Adrenal gland (tissue), 12 donors: ENCODE measurements around the gene PBLD. TPM values are rescaled to one million over a fixed set of nuclear protein-coding genes. Genes with fewer than 3 reads are reported as not detected.

Experiments
- DNase-seq, 7 donors: peaks; one replicate each; pipeline ENCODE4 v3.0.0-alpha.2; 2019 to 2020
- H3K27ac ChIP-seq, 5 donors: fragments of 200-600 bp; sonication (generic) in 4 of 5; 1 replicate in 3 of 5; 2 replicates in 2 of 5; pipeline versions ENCODE4 v1.5.1 to v1.8.0; 2016 to 2020; ENCODE audit warnings: mild to moderate bottlenecking in 1 of 5
- H3K27me3 ChIP-seq: fragments of 200-600 bp; 2 replicates; pipeline ENCODE4 v1.8.0; 2021
- H3K36me3 ChIP-seq, 2 donors: fragments of 200-600 bp; replicated peaks in 1 of 2; 1 replicate in 1 of 2; 2 replicates in 1 of 2; pipeline versions ENCODE4 v1.5.1 to v1.8.0; 2018 to 2022
- H3K4me1 ChIP-seq, 2 donors: fragments of 200-600 bp; replicated peaks in 1 of 2; 1 replicate in 1 of 2; 2 replicates in 1 of 2; pipeline versions ENCODE4 v1.5.1 to v1.8.0; 2018 to 2021
- H3K4me3 ChIP-seq, 4 donors: fragments of 200-600 bp; sonication (generic) in 3 of 4; one replicate each; pipeline ENCODE4 v1.5.1; 2016 to 2018
- H3K9me3 ChIP-seq, 3 donors: fragments of 200-600 bp; sonication (generic) in 1 of 3; replicated peaks in 1 of 3; 1 replicate in 2 of 3; 2 replicates in 1 of 3; pipeline versions ENCODE4 v1.5.1 to v1.8.0; 2016 to 2021
- CTCF ChIP-seq, 6 experiments: fragments of 450-650 bp in 4 of 6; fragments of 200-600 bp in 2 of 6; sonication (generic) in 1 of 6; IDR thresholded peaks; 1 replicate in 5 of 6; 2 replicates in 1 of 6; pipeline versions ENCODE4 v1.5.1 to v1.8.0; 2016 to 2021; ENCODE audit warnings: antibody characterized with exemption in 6 of 6, mild to moderate bottlenecking in 2 of 6, moderate library complexity in 1 of 6
- POLR2A ChIP-seq, 2 donors: fragments of 450-650 bp; IDR thresholded peaks; one replicate each; pipeline ENCODE4 v1.6.1; 2017; ENCODE audit warnings: antibody characterized with exemption in 2 of 2, mild to moderate bottlenecking in 2 of 2, moderate library complexity in 1 of 2
- WGBS, 4 donors: extraction: QIAGEN DNeasy Blood & Tissue Kit in 2 of 4; methylation state at CpG; one replicate each; pipeline versions ENCODE4 v1.1.5 to v1.1.7; 2013 to 2017; 5-methylcytosine and 5-hydroxymethylcytosine counted together
- intact Hi-C, 2 donors: fragments of 100-400 bp; cut with DNase I; formaldehyde crosslinking; loops; one replicate each; pipeline versions ENCODE4 v1.14.1 to v1.15.0; 2022 to 2023
- polyA plus RNA-seq, 3 donors: library from polyadenylated mRNA; stranded (reverse); fragments of 200-250 nt in 2 of 3; fragments of 350-450 nt in 1 of 3; fragmentation: Illumina TruSeq in 1 of 3; extraction: RNeasy Lipid Tissue Mini Kit (QIAGEN cat#74804) in 1 of 3; gene quantifications; one replicate each; pipeline ENCODE4 v1.2.3, GENCODE V29; 2013 to 2014
- total RNA-seq, 9 donors: library from RNA; depleted of rRNA in 4 of 9; stranded (reverse); fragments of >200 nt in 4 of 9; fragments of 120-200 nt in 1 of 9; fragmentation: NEBNext Ultra II Directional in 1 of 9; extraction: Animal tissue kit (Norgen Biotek cat#: 25700) in 1 of 9; gene quantifications; one replicate each; pipeline versions ENCODE4 v1.1.0 to v1.2.4, GENCODE V29; 2013 to 2023
- donor health status: healthy with polysubstance abuse.
- donor health status: Bipolar disorder and iron deficiency.
- donor health status: DM: yes; HTN: yes; CAD: no.
- donor health status: DM: no; HTN: no; CAD: no.
- donor health status: DM: no; HTN: no; CAD: no.
- donor health status: DM: yes; HTN: yes; CAD: no.

Gene PBLD
- total and polyA plus RNA-seq, 12 donors: 6.8 to 32.9 (median 18.7) TPM

GRCh38 chr10:68333440-68334431 lies 1.0 kb upstream of the PBLD start:
- Histone ChIP-seq H3K27ac (peak overlapping the region in 4 of 5 donors; percentile 98 to 100 (median 99)), H3K27me3 (no peaks in the 10 kb centered on the region), H3K36me3 (peaks cover 0 to 7% of the 10 kb centered on the region in 2 donors), H3K4me1 (peaks cover 44 to 61% of the 10 kb centered on the region in 2 donors), H3K4me3 (peak overlapping the region in 3 of 4 donors; percentile 80 to 98 (median 87)), H3K9me3 (no peaks in the 10 kb centered on the region)
- 1 to 2% (median 2%) methylated on average over 10 of the region's 10 CpGs for WGBS, 4 donors
- intact Hi-C loops: no loop called here
- no peak for DNase-seq
- no peak for TF ChIP-seq POLR2A (IDR thresholded peaks at IDR 0.05)
- no peak for TF ChIP-seq CTCF (IDR thresholded peaks at IDR 0.05)

- TF ChIP-seq POLR2A (IDR thresholded peaks at IDR 0.05): no peak
- TF ChIP-seq CTCF (IDR thresholded peaks at IDR 0.05): no peak
- Histone ChIP-seq H3K4me1 (peaks cover 48 to 61% of the 10 kb centered on the region in 2 donors), H3K9me3 (no peaks in the 10 kb centered on the region), H3K27ac (peak overlapping the region; percentile 98 to 100 (median 99)), H3K27me3 (no peaks in the 10 kb centered on the region), H3K4me3 (peak overlapping the region; percentile 76 to 98 (median 84)), H3K36me3 (peaks cover 0 to under 1% of the 10 kb centered on the region in 2 donors)
- DNase-seq: no peak
- 0 to 3% (median 0%) methylated on average over 10 of the region's 10 CpGs for WGBS, 4 donors
- intact Hi-C loops: no loop called here
These were observed 299 bp upstream of the PBLD start for GRCh38 chr10:68333058-68333395.

GRCh38 chr10:68331455-68332258 lies 1.1 kb downstream of the PBLD start, which contains the start of gene HNRNPH3:
Gene HNRNPH3 (plus strand): TSS chr10:68332064. CDS start chr10:68337222, 5,158 bp downstream.
- peaks cover 42 to 57% of the 10 kb centered on the region in 2 donors for H3K4me1 ChIP-seq
- intact Hi-C loops: no loop called here
- WGBS, 4 donors: 0 to 1% (median 1%) methylated on average over 26 to 73 of the region's 73 CpGs
- peak; percentile 97 to 99 (median 99) for DNase-seq
- H3K4me3 ChIP-seq: peak within 1 kb of the TSS; percentile 76 to 98 (median 84)
- TF ChIP-seq POLR2A (IDR thresholded peaks at IDR 0.05): peak; percentile 98 to 100
- peak in 4 of 6 experiments; percentile 8 to 52 (median 32) for TF ChIP-seq CTCF (IDR thresholded peaks at IDR 0.05)
- no peaks in the 10 kb centered on the region for H3K9me3 ChIP-seq
- H3K36me3 ChIP-seq: no peaks in the 10 kb centered on the region
- H3K27me3 ChIP-seq: no peaks in the 10 kb centered on the region
- peak within 1 kb of the TSS; percentile 98 to 100 (median 99) for H3K27ac ChIP-seq
